ENCODE results near the gene CD53. TPM values are rescaled to one million over a fixed set of nuclear protein-coding genes. Genes with fewer than 3 reads are reported as not detected.

The CD53 gene
- total RNA-seq, 6 donors from 2014 or later: 80.7 to 181 (median 129) TPM

DNA sequence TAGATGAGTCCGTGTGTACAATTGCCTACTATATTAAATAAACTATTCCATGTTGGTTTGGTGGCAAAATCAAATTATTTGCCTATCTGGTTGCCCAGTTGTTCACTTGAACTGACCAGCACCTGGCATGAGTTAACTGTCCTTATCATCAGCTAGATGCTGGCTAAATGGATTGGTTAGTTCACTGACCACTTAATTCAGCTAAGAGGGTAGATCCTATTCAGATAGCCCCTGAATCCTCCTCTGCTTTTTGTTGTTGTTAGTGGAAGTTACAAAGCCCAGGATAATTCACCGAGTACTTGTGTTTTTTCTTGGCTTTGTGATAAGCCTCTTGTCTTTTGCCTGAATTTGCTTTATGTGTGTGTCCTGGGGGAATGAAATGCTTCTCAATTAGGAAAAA, 22.8 kb upstream of the CD53 start:
- H3K27me3 ChIP-seq: no peaks in the 10 kb centered on the region
- H3K4me3 ChIP-seq: no peak overlapping the region
- TF ChIP-seq, protein P1, sequence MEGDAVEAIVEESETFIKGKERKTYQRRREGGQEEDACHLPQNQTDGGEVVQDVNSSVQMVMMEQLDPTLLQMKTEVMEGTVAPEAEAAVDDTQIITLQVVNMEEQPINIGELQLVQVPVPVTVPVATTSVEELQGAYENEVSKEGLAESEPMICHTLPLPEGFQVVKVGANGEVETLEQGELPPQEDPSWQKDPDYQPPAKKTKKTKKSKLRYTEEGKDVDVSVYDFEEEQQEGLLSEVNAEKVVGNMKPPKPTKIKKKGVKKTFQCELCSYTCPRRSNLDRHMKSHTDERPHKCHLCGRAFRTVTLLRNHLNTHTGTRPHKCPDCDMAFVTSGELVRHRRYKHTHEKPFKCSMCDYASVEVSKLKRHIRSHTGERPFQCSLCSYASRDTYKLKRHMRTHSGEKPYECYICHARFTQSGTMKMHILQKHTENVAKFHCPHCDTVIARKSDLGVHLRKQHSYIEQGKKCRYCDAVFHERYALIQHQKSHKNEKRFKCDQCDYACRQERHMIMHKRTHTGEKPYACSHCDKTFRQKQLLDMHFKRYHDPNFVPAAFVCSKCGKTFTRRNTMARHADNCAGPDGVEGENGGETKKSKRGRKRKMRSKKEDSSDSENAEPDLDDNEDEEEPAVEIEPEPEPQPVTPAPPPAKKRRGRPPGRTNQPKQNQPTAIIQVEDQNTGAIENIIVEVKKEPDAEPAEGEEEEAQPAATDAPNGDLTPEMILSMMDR (IDR thresholded peaks at IDR 0.05): no peak
- no peak for TF ChIP-seq POLR2AphosphoS5 (IDR thresholded peaks at IDR 0.05)
- TF ChIP-seq POLR2A (IDR thresholded peaks at IDR 0.05): no peak
- no peak for TF ChIP-seq EP300 (IDR thresholded peaks at IDR 0.05)
- ATAC-seq (ENCODE audit: low FRiP score in 2 of 2) (no peak), DNase-seq (no peak)
- no peaks in the 10 kb centered on the region for H3K9me3 ChIP-seq
- no peak overlapping the region for H3K27ac ChIP-seq
- WGBS, 2 donors: 72 to 77% methylated on average over 2 of the region's 2 CpGs
- no peaks in the 10 kb centered on the region for H3K4me1 ChIP-seq
- no peaks in the 10 kb centered on the region for H3K36me3 ChIP-seq

DNA sequence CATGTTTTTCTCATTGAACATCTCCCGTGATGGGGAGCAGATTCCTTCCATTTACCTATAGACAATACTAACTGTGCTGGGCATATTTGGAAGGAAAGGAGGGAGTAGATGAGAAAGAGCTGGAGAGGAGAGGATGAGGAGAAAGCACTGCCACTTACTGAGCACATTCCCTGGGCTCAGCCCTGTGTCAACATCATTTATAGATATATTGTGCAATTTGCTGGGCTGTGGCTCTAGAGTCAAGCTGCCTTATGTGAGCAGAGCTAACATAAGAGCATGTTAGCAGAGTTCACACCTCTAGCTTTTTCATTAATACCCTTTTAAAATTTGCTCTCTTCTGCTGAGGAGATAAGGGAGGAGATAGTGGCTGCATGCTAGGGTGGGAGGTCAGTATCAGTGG, 22.3 kb upstream of the CD53 start:
- TF ChIP-seq EP300 (IDR thresholded peaks at IDR 0.05) (no peak), POLR2AphosphoS5 (IDR thresholded peaks at IDR 0.05) (no peak)
- TF ChIP-seq, protein P1 (IDR thresholded peaks at IDR 0.05): no peak
- H3K36me3 ChIP-seq: no peaks in the 10 kb centered on the region
- no peak overlapping the region for H3K27ac ChIP-seq
- H3K9me3 ChIP-seq: no peaks in the 10 kb centered on the region
- WGBS, 2 donors: 43 to 71% methylated on average over 1 of the region's 1 CpG
- no peak for ATAC-seq (ENCODE audit: low FRiP score in 2 of 2)
- no peak overlapping the region for H3K4me3 ChIP-seq
- H3K27me3 ChIP-seq: no peaks in the 10 kb centered on the region
- no peaks in the 10 kb centered on the region for H3K4me1 ChIP-seq
- DNase-seq: peak in 1 of 2 donors; percentile 23

DNA sequence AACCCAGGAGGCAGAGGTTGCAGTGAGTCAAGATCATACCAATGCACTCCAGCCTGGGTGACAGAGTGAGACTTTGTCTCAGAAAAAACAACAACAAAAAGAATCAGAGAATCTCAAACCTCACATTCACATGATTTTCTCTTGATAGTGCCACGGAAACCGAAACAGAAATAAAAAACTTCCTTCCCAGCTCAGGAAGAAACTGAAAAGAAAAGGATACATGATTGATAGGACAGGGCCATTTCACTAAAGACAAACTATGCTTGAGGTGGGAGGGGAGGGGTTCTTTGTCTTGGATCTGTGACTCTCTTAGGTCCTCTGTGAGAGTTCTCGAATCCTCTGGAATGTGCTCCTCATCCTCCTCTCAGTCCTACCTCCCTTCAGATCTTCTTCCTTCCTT, 19.8 kb upstream of the CD53 start:
- H3K27me3 ChIP-seq: no peaks in the 10 kb centered on the region
- no peak overlapping the region for H3K4me3 ChIP-seq
- no peak overlapping the region for H3K27ac ChIP-seq
- H3K36me3 ChIP-seq: no peaks in the 10 kb centered on the region
- TF ChIP-seq POLR2AphosphoS5 (IDR thresholded peaks at IDR 0.05) (no peak), EP300 (IDR thresholded peaks at IDR 0.05) (no peak)
- TF ChIP-seq, protein P1 (IDR thresholded peaks at IDR 0.05): no peak
- no peak for DNase-seq
- no peaks in the 10 kb centered on the region for H3K9me3 ChIP-seq
- no peak for ATAC-seq (ENCODE audit: low FRiP score in 2 of 2)
- 49 to 58% methylated on average over 3 of the region's 3 CpGs for WGBS, 2 donors
- H3K4me1 ChIP-seq: no peaks in the 10 kb centered on the region

DNA sequence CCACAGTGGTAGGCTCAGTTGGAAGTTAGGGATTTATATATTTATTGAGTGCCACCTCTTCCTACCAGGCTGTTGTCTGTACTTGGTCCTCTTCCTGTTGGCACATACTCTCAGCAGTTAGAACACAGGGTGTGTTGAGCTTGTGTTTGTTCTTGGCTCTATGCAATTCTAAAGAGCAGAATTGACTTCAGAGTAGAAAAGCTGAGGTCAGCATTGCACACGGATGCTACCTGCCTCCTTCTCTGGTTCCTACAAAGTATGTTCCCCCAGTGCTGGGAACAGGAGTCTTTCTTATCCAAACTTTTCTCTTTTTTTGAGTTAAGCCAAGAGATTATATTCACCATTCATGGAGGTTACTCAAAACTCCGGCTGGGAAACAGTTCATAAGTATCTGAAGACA, 16.5 kb upstream of the CD53 start:
- H3K27ac ChIP-seq: no peak overlapping the region
- H3K27me3 ChIP-seq: no peaks in the 10 kb centered on the region
- no peaks in the 10 kb centered on the region for H3K9me3 ChIP-seq
- H3K4me3 ChIP-seq: no peak overlapping the region
- H3K36me3 ChIP-seq: no peaks in the 10 kb centered on the region
- no peaks in the 10 kb centered on the region for H3K4me1 ChIP-seq
- TF ChIP-seq, protein P1 (IDR thresholded peaks at IDR 0.05): no peak
- TF ChIP-seq POLR2A (IDR thresholded peaks at IDR 0.05) (no peak), EP300 (IDR thresholded peaks at IDR 0.05) (no peak), POLR2AphosphoS5 (IDR thresholded peaks at IDR 0.05) (no peak)
- 68% methylated on average over 2 of the region's 2 CpGs for WGBS, 2 donors
- ATAC-seq (ENCODE audit: low FRiP score in 2 of 2): no peak
- DNase-seq: no peak
